HG03571 (cell line): Measurements from ENCODE around the gene SBF1.

ENCODE experiments used
- ATAC-seq: cut with Tn5 transposase; IDR thresholded peaks from one replicate; pipeline ENCODE4 v1.9.1; 2021; ENCODE audit not compliant: unreplicated experiment

SBF1 gene

DNA sequence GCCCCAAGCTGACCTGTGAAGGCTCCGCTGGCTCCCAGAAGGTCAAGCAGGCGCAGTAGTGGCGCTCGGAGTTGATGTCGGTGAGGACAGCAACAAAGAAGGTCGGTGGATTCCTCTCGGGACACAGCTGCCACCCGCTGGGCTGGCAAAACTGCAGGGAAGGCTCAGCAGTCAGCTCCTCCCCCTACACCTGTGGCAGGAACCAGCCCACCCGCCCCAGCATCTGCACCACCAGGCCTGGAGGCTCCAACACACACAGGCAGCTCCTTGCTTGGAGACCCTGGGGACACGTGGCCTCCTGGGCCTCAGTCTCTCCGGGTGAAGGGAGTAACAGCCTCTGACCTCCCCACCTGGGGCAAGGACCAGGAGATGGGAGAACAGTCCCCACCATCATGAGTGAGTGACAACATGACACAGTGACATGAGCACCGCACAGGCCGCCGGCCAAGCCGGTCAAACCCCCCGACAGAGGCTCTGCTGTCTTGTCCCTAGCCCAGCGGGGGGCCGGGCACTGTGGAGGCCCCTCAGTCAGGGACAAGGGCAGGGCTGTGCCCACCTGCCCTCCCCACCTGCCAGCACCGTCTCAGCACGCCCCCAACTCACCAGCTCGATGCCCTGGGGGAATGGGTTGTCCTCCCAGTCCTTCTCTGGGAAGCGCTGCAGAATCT is 6.9 kb downstream of the SBF1 start:
- no peak for ATAC-seq

GRCh38 chr22:50467341-50467740 is 7.5 kb downstream of the SBF1 start:
- no peak for ATAC-seq

- ATAC-seq, result no peak
These were observed 9.5 kb downstream of the SBF1 start for GRCh38 chr22:50465066-50465930.

DNA sequence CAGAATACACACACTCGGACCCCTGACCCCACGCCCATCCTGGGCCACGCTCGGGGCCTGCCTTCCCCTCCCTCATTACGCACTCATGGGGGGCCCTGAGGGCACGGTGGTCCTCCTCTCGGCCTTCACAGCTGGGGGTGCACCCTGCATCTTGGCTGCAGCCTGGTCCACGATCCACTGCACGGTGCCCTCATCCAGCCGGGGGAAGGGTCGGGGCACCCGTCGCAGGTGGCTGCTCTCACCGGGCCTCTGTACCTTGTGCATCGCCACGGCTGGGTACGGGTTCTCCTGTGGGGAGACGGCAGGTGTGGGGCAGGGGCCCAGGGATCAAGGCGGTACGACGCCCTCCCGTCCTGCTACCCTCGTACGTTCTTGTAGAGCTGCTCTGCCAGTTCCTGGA is 10.4 kb downstream of the SBF1 start:
- no peak for ATAC-seq

GRCh38 chr22:50463188-50463900 is 11.5 kb downstream of the SBF1 start:
- ATAC-seq, result no peak

- ATAC-seq, result no peak
These were observed 12.8 kb downstream of the SBF1 start for GRCh38 chr22:50461979-50462540.

- ATAC-seq, result no peak
These were observed 13.3 kb downstream of the SBF1 start for GRCh38 chr22:50461536-50461935.

- ATAC-seq, result no peak
These were observed 13.9 kb downstream of the SBF1 start for GRCh38 chr22:50460938-50461337.

- ATAC-seq, result no peak
These were observed 15.2 kb downstream of the SBF1 start for GRCh38 chr22:50459496-50460140.

DNA sequence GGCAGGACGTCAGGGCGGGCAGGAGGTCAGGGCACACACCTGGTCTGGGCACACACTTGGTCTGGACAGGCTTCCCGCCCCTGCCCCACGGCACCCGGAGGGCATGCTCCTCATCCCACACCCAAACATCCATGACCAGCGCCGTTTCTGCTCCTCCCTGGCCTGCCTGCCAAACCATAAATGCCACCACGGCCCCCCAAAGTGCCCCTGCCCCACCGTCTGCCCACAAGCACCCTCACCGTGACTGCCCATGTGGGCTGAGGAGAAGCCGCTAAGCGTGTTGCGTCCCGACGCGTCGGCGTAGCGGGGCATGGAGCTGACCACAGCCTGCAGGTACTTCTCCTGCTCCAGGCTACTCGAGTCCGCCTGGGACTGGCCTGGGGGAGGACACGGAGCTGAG is 15.8 kb downstream of the SBF1 start:
- ATAC-seq, result no peak

DNA sequence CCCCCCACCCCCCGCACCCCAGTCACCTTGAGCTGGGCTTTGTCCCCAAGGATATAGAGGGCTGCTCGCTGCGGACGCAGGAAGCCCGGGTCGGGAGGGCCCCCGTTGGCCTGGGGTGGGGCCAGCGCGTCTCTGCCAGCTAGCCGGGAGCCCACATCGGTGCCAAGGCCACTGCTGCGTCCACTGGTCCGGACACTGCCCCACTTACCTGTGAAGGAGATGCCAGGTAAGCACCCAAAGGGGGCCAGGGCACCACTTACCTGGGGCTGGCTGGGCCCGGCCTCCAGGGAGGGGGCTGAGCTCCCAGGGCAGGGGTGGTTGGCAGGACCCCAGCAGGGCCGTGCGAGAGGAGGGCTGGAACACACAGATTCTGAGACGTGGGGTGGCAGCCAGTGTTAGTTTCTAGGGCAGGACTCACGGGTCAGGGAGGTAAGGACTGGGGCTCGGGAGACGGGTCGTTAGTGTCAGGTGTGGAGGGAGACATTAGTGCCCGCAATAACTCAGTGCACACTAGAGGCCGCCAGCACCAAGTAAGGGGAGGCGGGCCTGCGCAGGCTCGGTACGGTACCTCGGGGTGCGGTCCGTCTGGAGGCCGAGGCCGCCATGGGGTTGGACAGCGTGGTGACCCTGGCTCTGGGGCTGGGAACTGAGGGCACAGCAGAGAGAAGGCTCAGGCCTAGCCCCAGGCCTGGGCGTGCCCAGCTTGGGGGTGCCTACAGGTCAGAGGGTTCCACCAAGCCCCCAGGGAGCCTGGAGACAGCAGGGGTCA is 18.2 kb downstream of the SBF1 start:
- no peak for ATAC-seq

GRCh38 chr22:50456026-50456425 is 18.8 kb downstream of the SBF1 start:
- ATAC-seq, result no peak

GRCh38 chr22:50455201-50455600 is 19.6 kb downstream of the SBF1 start:
- ATAC-seq, result no peak

- no peak for ATAC-seq
These were observed 20.2 kb downstream of the SBF1 start for GRCh38 chr22:50454556-50455075.

GRCh38 chr22:50452649-50453048 is 22.2 kb downstream of the SBF1 start:
- ATAC-seq, result no peak

- no peak for ATAC-seq
These were observed 27.0 kb downstream of the SBF1 start for GRCh38 chr22:50447576-50448551.

DNA sequence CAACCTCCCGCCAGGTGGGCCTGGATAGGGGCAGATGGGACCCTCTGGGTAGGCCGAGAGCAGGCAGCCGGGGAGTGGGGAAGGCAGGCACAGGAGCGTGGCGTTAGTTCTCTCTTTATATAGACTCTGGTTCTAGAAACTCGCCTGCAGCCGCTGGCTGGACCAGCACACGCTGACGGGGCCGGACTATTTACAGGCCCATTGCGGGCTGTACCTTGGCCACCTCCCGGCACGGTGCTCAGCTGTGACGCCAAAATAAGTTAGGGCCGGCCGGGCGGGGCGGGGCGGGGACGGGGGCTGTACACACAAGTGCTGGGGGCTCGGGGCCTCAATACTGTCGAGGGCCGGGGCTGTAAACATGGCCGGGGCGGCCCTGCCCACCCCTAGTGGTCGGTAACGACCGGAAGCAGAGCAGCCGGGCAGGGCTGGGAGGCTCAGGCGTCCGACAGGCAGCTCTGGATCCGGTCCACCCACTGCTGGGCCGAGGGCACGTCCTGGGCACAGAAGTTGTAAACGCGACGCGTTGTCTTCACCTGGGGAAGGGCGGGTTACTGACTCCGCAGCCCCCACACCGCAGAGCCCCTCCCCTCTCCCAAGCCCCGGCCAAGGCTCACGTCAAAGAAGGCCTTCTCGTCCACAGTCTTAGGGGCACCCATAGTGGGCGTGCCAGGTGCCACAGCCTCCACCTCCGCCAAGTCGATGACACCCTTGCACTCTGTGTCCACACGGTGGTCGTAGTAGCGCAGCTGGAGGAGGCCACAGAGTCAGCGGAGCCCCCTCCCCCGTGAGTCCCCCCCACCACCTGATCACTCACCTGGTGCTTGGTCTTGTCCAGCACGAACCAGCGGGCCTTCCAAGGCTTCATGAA is 27.9 kb downstream of the SBF1 start:
- ATAC-seq, result no peak
